IMR-90 (cell line): Measurements from ENCODE around the gene ENDOU. TPM values are rescaled to one million over a fixed set of nuclear protein-coding genes. Genes with fewer than 3 reads are reported as not detected.

Source experiments
- ATAC-seq: fragments of 200-7000 bp; cut with Tn5 transposase; 2 replicates; pipeline ENCODE4 v1.9.1; 2020; ENCODE audit warnings: low read depth, mild to moderate bottlenecking, moderate library complexity
- BruUV-seq: library from RNA; stranded (reverse); fragments of 400-500 nt; replicated peaks from 2 replicates; lab custom pipeline; 2021; lab: Mats Ljungman, UMichigan
- CTCF ChIA-PET: fragments of 300-600 bp; formaldehyde crosslinking; extraction: SDS; loops from one replicate; lab custom pipeline; 2021; ENCODE audit warnings: antibody characterized with exemption; lab: Yijun Ruan, JAX
- POLR2A ChIA-PET: fragments of 300-600 bp; sonication (Branson Sonifier 250); formaldehyde crosslinking; loops from one replicate; lab custom pipeline; 2022; ENCODE audit warnings: antibody characterized with exemption; ENCODE audit not compliant: unreplicated experiment; lab: Charles Lee
- DNase-seq: peaks from one replicate; pipeline ENCODE4 v3.0.0; 2013
- H2AFZ ChIP-seq: replicated peaks from 2 replicates; pipeline ENCODE3; 2013; ENCODE audit warnings: low read length, mild to moderate bottlenecking; ENCODE audit not compliant: poor library complexity
- H2AK5ac ChIP-seq: 2 replicates; pipeline ENCODE4 v1.6.1; 2013; ENCODE audit warnings: low read depth, low read length, inconsistent platforms
- H2AK9ac ChIP-seq: replicated peaks from 2 replicates; pipeline ENCODE3; 2013; ENCODE audit warnings: mild to moderate bottlenecking, low read depth, low read length, moderate library complexity; ENCODE audit not compliant: poor library complexity
- H2BK120ac ChIP-seq: 2 replicates; pipeline ENCODE4 v1.6.1; 2013; ENCODE audit warnings: low read depth, low read length, inconsistent platforms
- H2BK15ac ChIP-seq: 3 replicates; pipeline ENCODE4 v1.6.1; 2013; ENCODE audit warnings: low read depth, low read length, inconsistent platforms
- H2BK20ac ChIP-seq: 2 replicates; pipeline ENCODE4 v1.6.1; 2013; ENCODE audit warnings: low read depth, mild to moderate bottlenecking, inconsistent platforms, low read length, moderate library complexity
- H2BK5ac ChIP-seq: 2 replicates; pipeline ENCODE4 v1.6.1; 2013; ENCODE audit warnings: mild to moderate bottlenecking, low read depth, low read length, inconsistent platforms; ENCODE audit not compliant: poor library complexity, severe bottlenecking
- H3K14ac ChIP-seq: replicated peaks from 2 replicates; pipeline ENCODE4 v1.6.1; 2013; ENCODE audit warnings: low read depth, low read length, inconsistent platforms
- H3K18ac ChIP-seq: 2 replicates; pipeline ENCODE4 v1.6.1; 2013; ENCODE audit warnings: low read depth, low read length, control low read depth
- H3K23ac ChIP-seq: 2 replicates; pipeline ENCODE4 v1.6.1; 2013; ENCODE audit warnings: low read depth, low read length, inconsistent platforms
- H3K27ac ChIP-seq: 2 replicates; pipeline ENCODE4 v1.5.1; 2013; ENCODE audit warnings: mild to moderate bottlenecking, control low read depth, low read length; ENCODE audit not compliant: insufficient read depth
- H3K27me3 ChIP-seq: 2 replicates; pipeline ENCODE4 v1.6.1; 2013; ENCODE audit warnings: low read length; ENCODE audit not compliant: control insufficient read depth, insufficient read depth
- H3K36me3 ChIP-seq: 2 replicates; pipeline ENCODE4 v1.6.1; 2013; ENCODE audit warnings: low read length, mixed read lengths; ENCODE audit not compliant: control insufficient read depth, insufficient read depth
- H3K4ac ChIP-seq: 2 replicates; pipeline ENCODE4 v1.6.1; 2013; ENCODE audit warnings: low read depth, low read length, inconsistent platforms
- H3K4me1 ChIP-seq: 2 replicates; pipeline ENCODE4 v1.6.1; 2013; ENCODE audit warnings: low read length, mixed read lengths; ENCODE audit not compliant: control insufficient read depth, insufficient read depth
- H3K4me2 ChIP-seq: 2 replicates; pipeline ENCODE4 v1.6.1; 2013; ENCODE audit warnings: low read depth, mild to moderate bottlenecking, control low read depth, low read length, moderate library complexity
- H3K4me3 ChIP-seq: 2 replicates; pipeline ENCODE4 v1.5.1; 2013; ENCODE audit warnings: low read depth, mild to moderate bottlenecking, control low read depth, low read length, moderate library complexity; ENCODE audit not compliant: insufficient read depth
- H3K56ac ChIP-seq: 2 replicates; pipeline ENCODE4 v1.6.1; 2013; ENCODE audit warnings: low read length, inconsistent platforms; ENCODE audit not compliant: insufficient read depth; ENCODE audit errors: extremely low read depth
- H3K79me1 ChIP-seq, 2 experiments: 2 replicates each; pipeline ENCODE4 v1.6.1; 2013; ENCODE audit warnings: low read length in 2 of 2, inconsistent platforms in 1 of 2, low read depth in 1 of 2
- H3K9ac ChIP-seq: 2 replicates; pipeline ENCODE4 v1.6.1; 2013; ENCODE audit warnings: low read depth, low read length, control low read depth
- H3K9me1 ChIP-seq: 2 replicates; pipeline ENCODE4 v1.6.1; 2013; ENCODE audit warnings: low read length, inconsistent platforms; ENCODE audit not compliant: insufficient read depth
- H3K9me3 ChIP-seq: 2 replicates; pipeline ENCODE4 v1.6.1; 2013; ENCODE audit warnings: low read length; ENCODE audit not compliant: control insufficient read depth, insufficient read depth
- H4K20me1 ChIP-seq: 2 replicates; pipeline ENCODE4 v1.6.1; 2013; ENCODE audit warnings: low read length, inconsistent platforms; ENCODE audit not compliant: insufficient read depth
- H4K5ac ChIP-seq: 2 replicates; pipeline ENCODE4 v1.6.1; 2013; ENCODE audit warnings: mild to moderate bottlenecking, low read depth, low read length, control low read depth
- H4K8ac ChIP-seq, 2 experiments: 2 replicates each; pipeline ENCODE4 v1.6.1; 2013; ENCODE audit warnings: low read depth in 2 of 2, low read length in 2 of 2, control low read depth in 1 of 2, inconsistent platforms in 1 of 2
- H4K91ac ChIP-seq: 2 replicates; pipeline ENCODE4 v1.6.1; 2013; ENCODE audit warnings: low read depth, low read length, inconsistent platforms; ENCODE audit not compliant: insufficient read depth
- BHLHE40 ChIP-seq: fragments of 150-350 bp; IDR thresholded peaks from 2 replicates; pipeline ENCODE4 v1.6.1; 2016; ENCODE audit warnings: mild to moderate bottlenecking, low read depth, low read length
- MAFK ChIP-seq: IDR thresholded peaks from 2 replicates; pipeline ENCODE4 v1.6.1; 2012; ENCODE audit warnings: low read depth, low read length, improper control_type of control experiment
- MAZ ChIP-seq: IDR thresholded peaks from 2 replicates; pipeline ENCODE4 v1.6.1; 2012; ENCODE audit warnings: low read depth, mild to moderate bottlenecking, low read length, improper control_type of control experiment, moderate library complexity, borderline replicate concordance
- MXI1 ChIP-seq: IDR thresholded peaks from 2 replicates; pipeline ENCODE4 v1.6.1; 2012; ENCODE audit warnings: low read depth, mild to moderate bottlenecking, low read length, moderate library complexity, borderline replicate concordance
- NFE2L2 ChIP-seq: fragments of 150-350 bp; IDR thresholded peaks from 2 replicates; pipeline ENCODE4 v1.6.1; 2016; ENCODE audit warnings: low read depth, mild to moderate bottlenecking, low read length
- POLR2A ChIP-seq: IDR thresholded peaks from 2 replicates; pipeline ENCODE4 v1.6.1; 2012; ENCODE audit warnings: mild to moderate bottlenecking, low read depth, low read length
- RFX5 ChIP-seq: IDR thresholded peaks from 2 replicates; pipeline ENCODE4 v1.8.0; 2012; ENCODE audit warnings: low read depth, mild to moderate bottlenecking, low read length, moderate library complexity
- WGBS, 2 experiments: methylation state at CpG; one replicate each; pipeline versions ENCODE4 v1.1.5 to v1.1.7; 2013; ENCODE audit warnings: missing lambda C conversion rate in 2 of 2; ENCODE audit not compliant: insufficient read length in 1 of 2; ENCODE audit errors: extremely low coverage in 2 of 2; 5-methylcytosine and 5-hydroxymethylcytosine counted together
- dilution Hi-C: fragments of 300-500 bp; cut with HindIII; formaldehyde crosslinking; loops from one replicate; pipeline ENCODE4 v1.14.3; 2018; ENCODE audit warnings: low sequenced_read_pairs; ENCODE audit not compliant: unreplicated experiment
- in situ Hi-C: fragments of 300-500 bp; cut with MboI; formaldehyde crosslinking; loops from 3 replicates; pipeline ENCODE4 v1.14.3; 2019; ENCODE audit warnings: low sequenced_read_pairs, inconsistent platforms, mixed read lengths
- intact Hi-C: fragments of 100-400 bp; cut with micrococcal nuclease; formaldehyde crosslinking; loops from 2 replicates; pipeline ENCODE4 v1.10.0; 2022
- polyA plus RNA-seq, 3 experiments: library from polyadenylated mRNA; depleted of rRNA; stranded (reverse); fragments of >200 nt; gene quantifications; 2 replicates each; pipeline ENCODE4 v1.2.3, GENCODE V29; 2012; ENCODE audit warnings: low replicate concordance in 1 of 3
- total RNA-seq: library from RNA; depleted of rRNA; stranded (reverse); fragments of >200 nt; gene quantifications from 2 replicates; pipeline ENCODE4 v1.2.3, GENCODE V29; 2012
- TF ChIP-seq, protein P1 (sequence below): fragments of 150-350 bp; IDR thresholded peaks from 2 replicates; pipeline ENCODE4 v1.6.1; 2017; ENCODE audit warnings: mild to moderate bottlenecking, antibody characterized with exemption, low read length, low read depth

Gene ENDOU
- total and polyA plus RNA-seq, 2 of the 4 experiments (the other 2 are of a cell fraction), result under 0.01 to 0.09 TPM

DNA sequence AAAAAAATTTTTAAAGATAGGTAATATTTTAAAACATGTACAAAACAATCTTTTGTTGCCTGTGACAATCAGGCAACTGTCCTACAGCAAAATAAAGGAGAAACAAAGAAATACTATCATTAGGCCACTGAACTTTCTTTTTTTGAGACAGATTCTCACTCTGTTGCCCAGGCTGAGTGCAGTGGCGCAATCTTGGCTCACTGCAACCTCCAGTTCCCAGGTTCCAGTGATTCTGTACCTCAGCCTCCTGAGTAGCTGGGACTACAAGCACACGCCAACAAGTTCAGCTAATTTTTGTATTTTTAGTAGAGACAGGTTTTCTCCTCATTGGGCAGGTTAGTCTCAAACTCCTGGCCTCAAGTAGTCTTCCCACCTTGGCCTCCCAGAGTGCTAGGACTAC is 36.1 kb downstream of the ENDOU start:
- TF ChIP-seq POLR2A, result no peak
- TF ChIP-seq BHLHE40, result no peak
- TF ChIP-seq, protein P1, sequence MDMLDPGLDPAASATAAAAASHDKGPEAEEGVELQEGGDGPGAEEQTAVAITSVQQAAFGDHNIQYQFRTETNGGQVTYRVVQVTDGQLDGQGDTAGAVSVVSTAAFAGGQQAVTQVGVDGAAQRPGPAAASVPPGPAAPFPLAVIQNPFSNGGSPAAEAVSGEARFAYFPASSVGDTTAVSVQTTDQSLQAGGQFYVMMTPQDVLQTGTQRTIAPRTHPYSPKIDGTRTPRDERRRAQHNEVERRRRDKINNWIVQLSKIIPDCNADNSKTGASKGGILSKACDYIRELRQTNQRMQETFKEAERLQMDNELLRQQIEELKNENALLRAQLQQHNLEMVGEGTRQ, result no peak
- no peak for TF ChIP-seq MAFK
- TF ChIP-seq RFX5, result no peak
- TF ChIP-seq MXI1, result no peak
- TF ChIP-seq NFE2L2, result no peak
- TF ChIP-seq MAZ, result no peak
- Histone ChIP-seq H3K4ac (no peak overlapping the region), H3K27ac (no peak overlapping the region), H3K4me2 (no peak overlapping the region), H2BK5ac (no peak overlapping the region), H3K4me3 (no peak overlapping the region), H3K9me3 (no peaks in the 10 kb centered on the region), H2BK120ac (no peak overlapping the region), H3K14ac (no peak overlapping the region), H3K9me1 (no peaks in the 10 kb centered on the region), H2BK15ac (no peak overlapping the region), H2AK5ac (no peak overlapping the region), H3K4me1 (no peaks in the 10 kb centered on the region), H2BK20ac (no peak overlapping the region), H4K91ac (no peak overlapping the region), H3K18ac (no peak overlapping the region), H3K23ac (no peak overlapping the region), H4K5ac (no peak overlapping the region), H3K9ac (no peak overlapping the region), H3K36me3 (peaks cover 7% of the 10 kb centered on the region), H3K27me3 (no peaks in the 10 kb centered on the region), H4K8ac (no peak overlapping the region), H4K20me1 (no peaks in the 10 kb centered on the region), H3K56ac (peak overlapping the region; percentile 3; the same call in 1 of the 2 replicates), H2AFZ (no peak overlapping the region), H3K79me1 (0 out of 4 replicates have a peak, but pooled peaks cover 0 to 3% of the 10 kb centered on the region in 2 experiments), H2AK9ac (no peak overlapping the region)
- WGBS, 2 experiments, result 100% methylated on average over 1 of the region's 2 CpGs; no CpG with 5 or more reads in 1 of the 2 experiments
- in situ Hi-C loops, result loop anchor here (10.0 to 25.0 kb wide), 2 partner anchors 654 to 1352 kb away; no protein-coding TSS in a partner anchor
- ATAC-seq (no peak), DNase-seq (no peak)
- no TSS peak for BruUV-seq
- ChIA-PET POLR2A (no interaction called here), CTCF (no interaction called here)
- intact Hi-C loops, result loop anchor here (10.0 kb wide), 1 partner anchor 384 kb away; no protein-coding TSS in a partner anchor
- dilution Hi-C loops, result no loop called here
